HG02571 (cell line): ENCODE measurements around the gene TSPAN12.
"Not testable (repeated sequence)": the region's sequence is repeated elsewhere in the genome, so short reads cannot be mapped to it uniquely, and the experiment has no call there.

Experiments used
- ATAC-seq: cut with Tn5 transposase; IDR thresholded peaks from one replicate; pipeline ENCODE4 v1.9.1; 2021; ENCODE audit warnings: mild to moderate bottlenecking, moderate library complexity; ENCODE audit not compliant: unreplicated experiment

The TSPAN12 gene, protein sequence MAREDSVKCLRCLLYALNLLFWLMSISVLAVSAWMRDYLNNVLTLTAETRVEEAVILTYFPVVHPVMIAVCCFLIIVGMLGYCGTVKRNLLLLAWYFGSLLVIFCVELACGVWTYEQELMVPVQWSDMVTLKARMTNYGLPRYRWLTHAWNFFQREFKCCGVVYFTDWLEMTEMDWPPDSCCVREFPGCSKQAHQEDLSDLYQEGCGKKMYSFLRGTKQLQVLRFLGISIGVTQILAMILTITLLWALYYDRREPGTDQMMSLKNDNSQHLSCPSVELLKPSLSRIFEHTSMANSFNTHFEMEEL

DNA sequence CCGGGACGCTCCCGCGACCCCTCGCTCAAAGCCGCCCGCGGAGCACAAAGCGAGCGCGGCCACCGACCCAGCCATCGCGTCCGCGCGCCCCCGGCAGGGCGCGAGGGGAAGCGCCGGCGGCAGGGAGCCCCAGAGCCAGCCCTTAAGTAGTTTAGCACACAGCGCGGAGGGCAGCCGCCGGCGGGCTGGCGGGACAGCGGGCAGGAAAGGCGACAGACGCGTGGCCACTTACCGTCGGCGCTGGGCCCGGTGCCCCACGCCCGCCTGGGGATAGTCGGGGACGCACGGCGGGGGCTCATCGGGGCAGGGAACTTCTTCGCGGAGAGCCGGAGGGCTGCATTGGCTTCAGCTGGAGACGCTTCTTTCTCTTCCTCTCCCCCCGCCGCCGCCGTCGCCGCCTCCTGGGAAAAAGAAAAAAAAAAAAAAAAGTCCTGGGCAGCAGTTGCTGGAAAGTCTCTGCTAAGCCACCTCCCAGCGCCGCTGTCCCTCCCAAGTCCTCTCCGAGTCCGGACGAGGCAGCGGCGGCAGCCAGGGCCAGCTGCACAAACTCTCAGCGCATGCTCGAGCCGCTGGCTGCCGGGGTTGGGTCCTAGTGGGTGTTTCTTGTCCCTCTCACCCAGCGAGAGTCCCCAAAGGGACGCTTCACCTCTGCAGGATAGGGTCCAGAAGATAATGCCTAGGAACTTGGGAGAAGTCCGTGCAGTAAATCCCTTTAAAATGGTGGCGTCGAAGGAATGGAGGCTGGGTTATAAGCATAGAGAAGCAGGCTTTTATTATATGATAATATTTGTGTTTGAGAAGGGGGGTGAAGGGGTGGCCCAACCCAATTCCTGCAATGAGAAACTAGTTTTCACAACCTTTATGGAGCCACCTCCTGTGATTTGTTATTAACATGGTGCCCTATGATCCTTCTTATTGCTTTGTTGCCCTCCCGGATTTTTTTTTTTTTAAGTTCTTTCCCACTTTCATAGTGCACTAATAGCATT is at the start of gene TSPAN12:
TSPAN12 (minus strand) TSS at position 557 of the 986 bp plus-strand sequence. CDS start 1,381 bp downstream, outside the sequence.
- ATAC-seq = peak; percentile 85

DNA sequence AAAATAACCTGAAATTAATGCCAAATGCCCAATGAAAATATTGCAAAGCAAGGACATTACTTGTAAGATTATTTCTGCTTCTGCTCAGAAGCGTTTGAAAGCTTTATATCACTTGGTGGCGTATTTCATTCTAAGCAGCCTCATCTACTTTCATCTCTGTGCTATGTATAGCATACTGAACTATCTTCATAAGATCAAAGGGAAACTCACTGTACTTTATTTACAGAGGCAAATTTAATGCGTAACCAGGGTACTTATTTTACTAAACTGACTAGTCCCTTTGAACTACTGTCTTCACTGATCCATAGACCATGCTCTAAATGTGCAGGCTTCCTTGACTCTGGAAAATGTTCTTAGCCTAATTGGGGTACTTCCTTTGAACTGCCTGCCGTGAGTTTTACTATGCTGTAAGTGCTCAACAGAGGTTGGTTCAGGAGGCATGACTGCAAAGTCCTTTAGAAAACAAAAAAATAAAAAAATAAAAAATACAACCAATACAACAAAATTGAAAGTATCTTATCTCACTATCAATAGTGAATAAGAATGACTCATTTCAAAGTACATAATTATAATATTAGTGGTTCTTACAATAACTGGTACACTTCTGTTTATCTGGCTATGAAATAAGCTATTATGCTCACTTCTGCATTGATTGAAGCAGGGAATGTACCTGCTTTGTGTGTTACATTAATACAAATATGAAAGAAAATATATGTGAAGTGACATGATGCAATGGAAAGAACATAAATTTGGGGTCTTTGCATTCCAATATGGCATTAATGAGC is 41.0 kb upstream of the TSPAN12 start:
- ATAC-seq = no peak

DNA sequence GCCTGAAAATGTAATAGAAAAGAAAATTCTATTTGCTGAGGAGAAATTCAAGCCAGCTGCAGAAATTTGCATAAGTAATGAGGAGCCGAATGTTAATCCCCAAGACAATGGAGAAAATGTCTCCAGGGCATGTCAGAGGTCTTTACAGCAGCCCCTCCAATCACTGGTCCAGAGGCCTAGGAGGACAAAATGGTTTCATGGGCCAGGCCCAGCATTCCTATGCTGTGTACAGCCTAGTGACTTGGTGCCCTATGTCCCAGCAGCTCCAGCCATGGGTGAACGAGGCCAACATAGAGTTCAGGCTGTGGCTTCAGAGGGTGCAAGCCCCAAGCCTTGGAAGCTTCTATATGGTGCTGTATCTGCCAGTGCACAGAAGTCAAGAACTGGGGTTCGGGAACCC is 37.3 kb upstream of the TSPAN12 start:
- ATAC-seq = not testable (repeated sequence)

DNA sequence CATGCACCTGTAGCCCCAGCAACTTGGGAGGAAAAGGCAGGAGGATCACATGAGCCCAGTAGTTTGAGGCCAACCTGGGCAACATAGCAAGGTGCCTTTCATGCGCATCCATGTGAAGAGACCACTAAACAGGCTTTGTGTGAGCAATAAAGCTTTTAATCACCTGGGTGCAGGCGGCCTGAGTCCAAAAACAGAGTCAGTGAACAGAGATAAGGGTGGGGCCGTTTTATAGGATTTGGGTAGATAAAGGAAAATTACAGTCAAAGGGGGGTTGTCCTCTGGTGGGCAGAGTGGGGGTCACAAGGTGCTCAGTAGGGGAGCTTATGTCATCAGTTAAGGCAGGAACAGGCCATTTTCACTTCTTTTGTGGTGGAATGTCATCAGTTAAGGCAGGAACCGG is 27.7 kb upstream of the TSPAN12 start:
- not testable (repeated sequence) for ATAC-seq

DNA sequence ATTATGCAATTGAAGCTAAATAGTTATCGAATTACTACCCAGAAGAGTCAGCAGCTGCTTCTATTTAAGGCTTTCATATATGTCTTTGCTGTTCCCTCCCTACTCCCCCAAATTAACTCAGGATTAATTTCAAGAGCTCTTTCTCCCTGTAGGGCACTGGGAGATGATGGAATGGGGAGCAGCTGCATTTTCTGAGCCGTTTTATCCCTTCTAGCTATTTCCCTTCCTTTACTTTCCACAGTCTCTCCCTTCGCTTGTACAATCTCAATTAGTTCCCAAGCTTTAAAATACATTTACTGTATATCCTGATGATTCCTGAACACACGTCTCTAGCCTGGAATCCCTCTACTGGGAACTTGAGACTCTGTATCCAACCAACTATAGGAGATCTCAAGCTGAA is 19.8 kb upstream of the TSPAN12 start:
- ATAC-seq = no peak

DNA sequence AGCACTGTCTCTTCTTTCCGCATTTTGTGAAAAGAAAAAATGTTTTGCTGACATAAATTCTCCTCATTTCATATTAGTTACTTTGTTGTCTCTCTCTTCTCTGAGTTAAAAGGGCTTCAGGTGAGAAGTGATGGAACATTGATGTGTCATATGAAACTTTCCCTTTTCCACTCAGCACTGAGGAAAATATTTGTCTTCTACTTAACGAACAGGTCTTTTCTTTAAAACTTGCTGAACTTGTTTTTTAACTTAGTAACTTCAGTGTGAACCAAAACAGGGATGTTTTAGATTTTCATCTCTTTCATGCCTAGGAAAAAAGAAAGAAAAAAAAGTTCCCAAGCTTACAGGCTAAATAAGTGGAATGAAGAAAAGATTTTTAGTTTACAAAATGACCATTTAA is 19.0 kb upstream of the TSPAN12 start:
- ATAC-seq = no peak

DNA sequence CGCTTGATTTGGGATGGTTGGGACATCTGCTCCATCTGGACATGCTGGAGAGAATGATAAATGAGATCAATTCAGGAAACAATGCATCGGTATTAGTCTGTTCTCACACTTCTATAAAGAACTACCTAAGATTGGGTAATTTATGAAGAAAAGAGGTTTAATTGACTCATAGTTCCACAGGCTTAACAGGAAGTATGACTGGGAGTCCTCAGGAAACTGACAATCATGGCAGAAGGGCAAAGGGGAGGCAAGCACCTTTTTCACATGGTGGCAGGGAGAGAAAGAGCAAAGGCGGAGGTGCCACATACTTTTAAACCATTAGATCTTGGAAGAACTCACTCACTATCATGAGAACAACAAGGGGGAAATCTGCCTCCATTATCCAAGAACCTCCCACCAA is 16.8 kb upstream of the TSPAN12 start:
- ATAC-seq = no peak

DNA sequence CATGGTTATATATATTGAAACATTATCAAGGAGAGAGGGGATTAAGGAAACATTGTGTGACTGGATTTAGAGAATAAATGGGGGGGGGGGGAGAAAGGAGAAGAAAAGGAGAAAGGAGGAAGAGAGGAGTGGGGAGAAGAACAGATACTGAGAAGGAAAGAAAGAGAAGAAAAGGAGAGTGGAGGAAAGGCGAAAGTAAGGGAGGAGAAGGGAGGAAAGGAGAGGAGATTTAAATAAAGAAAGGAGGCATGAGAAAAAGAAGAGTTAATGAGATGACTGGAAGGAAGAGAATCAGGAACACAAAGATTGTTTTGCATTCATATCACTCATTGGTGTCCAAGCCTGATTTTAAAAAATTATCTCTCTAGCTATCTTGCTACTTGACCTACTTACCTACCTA is 16.1 kb upstream of the TSPAN12 start:
- no peak for ATAC-seq

DNA sequence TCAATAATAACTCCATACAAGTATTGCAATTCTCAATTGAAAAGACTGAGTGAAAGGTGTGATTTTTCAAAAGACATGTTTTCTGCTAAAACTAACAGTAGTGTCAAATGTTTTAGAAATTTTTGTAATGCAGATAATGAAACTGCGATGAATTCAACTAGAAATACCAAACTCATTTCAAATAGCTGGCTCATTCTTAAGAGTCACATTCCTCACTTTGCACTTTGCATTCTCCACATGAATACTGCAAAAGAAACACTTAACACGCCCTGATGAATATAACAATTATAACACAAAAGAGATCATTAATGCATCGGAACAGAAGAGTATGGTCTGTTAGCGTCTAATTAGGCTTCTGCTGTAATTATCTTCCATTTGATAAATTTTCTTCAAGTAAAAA is 15.5 kb upstream of the TSPAN12 start:
- no peak for ATAC-seq

DNA sequence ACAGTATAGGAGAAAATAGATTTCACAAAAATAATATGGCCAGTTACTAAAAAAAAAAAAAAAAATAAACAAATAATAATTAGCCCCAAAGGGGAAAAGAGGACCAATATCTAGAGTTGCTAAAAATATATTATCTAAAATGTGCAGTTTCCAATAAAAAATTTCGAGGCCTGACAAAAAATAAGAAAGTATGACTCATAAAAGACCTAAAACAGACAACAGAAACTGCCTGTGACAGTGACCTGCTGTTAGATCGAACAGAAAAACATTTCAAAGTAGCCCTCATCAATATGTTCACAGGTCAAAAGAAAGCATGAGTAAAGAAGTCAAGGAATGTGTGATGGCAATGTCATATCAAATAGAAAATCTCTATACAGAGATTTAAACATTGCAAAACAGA is 11.8 kb upstream of the TSPAN12 start:
- ATAC-seq = peak; percentile 48

DNA sequence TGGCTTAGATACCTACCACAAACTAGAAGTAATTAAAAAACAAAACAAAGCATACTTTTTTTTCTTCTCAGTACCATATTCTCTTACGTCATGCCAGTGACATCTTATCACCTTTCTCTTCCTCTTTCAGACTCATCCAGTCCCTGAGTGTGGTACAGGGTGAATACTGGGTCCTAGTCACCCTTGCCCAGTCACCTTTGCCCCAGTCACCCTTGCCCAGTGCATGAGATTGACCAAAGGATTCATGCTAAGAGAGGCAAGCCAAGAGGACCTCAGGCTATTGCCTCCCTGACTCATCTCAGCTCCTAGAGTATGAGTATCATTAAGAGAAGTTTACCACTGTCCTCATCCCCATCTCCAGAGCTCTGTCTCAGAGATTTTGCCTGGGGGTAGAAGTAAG is 10.0 kb upstream of the TSPAN12 start:
- ATAC-seq = peak; percentile 62

DNA sequence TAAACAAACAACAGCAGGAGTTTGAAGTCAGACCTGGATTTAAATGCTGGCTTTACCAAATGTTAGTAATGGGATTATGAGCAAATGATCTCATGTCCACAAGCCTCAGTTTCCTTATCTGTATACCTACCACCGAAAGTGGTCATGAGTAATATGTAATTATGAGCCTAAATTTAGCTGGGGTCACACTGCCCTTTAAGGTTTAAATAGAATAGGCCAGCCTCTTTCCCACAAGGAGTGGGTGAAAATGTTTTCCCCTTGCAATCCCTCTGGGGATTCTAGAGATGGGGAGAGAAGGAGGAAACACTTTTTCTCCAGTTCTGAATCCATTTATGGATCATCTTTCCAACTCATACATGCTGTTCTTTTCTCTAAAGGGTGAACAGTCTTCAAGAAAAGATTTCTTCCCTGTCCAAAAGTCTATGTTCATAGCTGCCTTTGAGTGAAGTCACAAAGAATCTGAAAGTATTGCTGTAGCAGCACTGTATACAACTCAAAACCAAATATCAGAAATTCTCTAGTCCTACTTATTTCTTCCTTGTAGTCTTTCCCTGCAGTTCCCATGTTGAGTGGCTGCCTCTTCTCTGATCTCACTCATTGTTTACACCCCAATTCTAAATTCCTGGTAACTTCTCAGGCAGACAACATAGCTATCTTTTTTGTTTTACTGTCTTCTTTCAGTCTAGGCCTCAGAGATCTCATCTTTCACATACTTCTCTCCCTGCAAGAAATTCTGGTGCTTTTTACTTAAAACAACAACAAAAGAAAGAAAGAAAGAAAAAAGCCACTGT is 7.4 kb upstream of the TSPAN12 start:
- ATAC-seq = no peak

DNA sequence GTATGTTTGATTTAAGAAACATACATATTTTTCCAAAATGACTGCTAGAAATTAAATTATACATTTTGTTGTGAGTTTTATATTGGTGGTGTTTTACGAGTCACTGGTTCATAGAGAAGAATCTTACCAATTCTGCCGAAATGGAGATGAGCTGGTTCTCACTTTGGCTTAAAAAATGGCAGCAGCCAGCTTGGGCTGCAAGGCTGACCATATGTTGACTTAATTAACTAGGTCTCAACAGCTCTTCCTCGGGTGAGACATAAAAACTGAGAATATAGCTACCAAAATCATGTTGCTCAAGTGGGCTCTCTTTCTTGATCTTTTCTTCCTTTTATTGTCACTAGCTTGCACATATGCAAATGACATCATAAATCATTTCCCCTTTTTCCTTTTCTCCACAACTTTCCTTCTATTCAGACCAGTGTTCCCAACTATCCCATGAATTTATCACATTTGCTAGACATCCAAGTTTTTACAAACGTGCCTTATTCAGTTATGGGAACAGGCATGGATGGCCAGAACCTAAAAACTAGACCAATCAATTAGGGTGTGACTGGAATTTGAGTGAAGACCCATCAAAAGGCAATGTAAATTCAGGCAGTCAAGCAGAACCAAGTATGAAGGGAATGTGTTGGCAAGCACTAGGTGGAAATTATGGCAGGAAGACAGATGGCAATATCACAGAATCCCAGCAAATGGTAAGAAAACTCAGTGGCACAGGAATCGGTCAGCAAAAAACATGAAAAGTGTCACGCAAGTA is 6.4 kb upstream of the TSPAN12 start:
- ATAC-seq = no peak

DNA sequence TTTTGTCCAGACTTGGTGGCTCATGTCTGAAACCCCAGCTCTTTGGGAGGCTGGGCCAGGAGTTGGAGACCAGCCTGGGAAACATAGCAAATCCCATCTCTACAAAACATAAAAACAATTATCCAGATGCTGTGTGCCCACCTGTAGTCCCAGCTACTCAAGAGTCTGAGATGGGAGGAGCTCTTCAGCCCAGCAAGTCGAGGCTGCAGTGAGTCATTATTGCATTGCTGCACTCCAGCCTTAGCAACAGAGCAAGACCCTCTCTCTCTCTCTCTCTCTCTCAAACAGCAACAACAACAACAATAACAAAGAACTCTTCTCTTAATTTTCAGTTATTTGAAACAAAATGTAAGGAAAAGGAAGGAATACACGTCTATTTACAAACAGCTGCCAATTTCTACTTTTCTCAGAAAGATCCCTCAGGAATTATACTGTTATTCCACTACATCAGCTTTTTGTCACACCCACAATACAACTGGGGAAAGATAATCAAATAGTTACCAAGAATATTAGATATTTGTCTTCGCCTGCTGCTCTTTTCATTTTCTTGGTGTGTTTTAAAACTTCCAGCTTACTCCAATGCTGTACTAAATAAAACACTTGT is 5.1 kb upstream of the TSPAN12 start:
- no peak for ATAC-seq

DNA sequence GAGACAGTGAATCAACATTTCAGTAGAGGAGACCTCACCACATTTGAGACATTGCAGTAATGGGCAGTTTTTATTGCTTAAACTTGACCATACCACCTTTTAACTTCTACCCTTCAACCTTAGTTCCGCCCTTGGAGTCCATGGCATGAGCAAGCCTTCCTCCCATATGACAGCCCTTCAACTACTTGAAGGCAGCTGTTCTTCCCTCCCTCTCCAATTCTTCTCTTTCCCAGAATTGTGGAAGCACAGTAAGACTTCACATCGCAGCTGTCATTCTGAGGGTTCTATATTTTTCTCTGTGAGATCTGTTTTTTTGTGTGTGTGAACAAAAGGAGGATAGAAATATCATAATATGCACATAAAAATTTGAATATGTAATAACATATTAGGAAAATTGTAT is 2.2 kb upstream of the TSPAN12 start:
- no peak for ATAC-seq

DNA sequence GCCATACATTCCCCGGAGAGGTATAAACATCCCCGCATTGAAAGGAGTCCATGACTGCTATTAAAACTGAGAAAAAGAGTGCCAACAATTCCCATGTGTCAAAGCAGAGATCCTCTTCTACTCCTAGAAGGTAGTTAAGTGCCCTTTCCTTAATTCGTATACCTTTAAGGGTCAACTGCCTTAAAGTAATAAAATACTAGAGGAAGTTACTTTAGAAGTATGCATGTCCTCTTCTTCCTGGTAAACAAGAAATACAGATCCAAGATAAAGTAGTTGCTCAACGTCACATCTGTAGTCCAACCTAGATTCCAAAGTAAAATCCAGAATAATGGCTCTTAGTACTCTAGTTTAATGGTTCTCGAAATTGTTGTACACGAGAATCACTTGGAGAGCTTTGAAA is 1.5 kb upstream of the TSPAN12 start:
- no peak for ATAC-seq

DNA sequence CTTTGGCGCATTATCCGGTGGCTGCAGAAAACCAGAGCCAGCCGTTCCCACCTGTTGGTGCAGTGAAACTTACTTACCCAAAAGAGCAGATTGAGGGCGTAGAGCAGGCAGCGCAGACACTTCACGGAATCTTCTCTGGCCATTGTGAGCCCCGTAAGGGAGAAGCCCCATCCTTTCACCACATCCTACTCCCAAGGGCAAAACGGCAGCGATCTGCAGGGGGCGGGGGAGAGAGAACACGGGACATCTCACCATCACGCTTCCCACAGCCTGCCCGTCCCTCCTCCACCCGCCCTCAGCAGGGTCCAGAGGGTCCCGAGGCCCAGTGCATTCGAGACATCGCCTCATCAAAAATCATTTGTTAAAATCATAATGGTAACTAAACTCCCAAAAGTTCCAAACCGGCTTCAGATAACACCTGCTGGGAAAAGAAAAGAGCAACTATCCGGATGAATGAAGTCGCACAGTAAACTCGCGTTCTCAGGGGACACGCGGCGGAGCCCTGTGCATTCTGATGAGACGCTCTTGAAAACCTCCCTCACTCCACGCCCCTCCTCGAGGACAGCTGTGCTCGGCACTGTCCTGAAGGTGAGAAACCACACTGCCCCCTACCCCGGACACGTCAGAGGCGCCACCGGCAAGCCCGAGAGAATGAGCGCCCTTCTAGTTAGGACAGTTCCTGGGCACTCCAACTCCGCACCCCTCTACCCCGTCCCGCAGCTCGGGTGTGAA is 1.2 kb downstream of the TSPAN12 start:
- peak; percentile 65 for ATAC-seq

DNA sequence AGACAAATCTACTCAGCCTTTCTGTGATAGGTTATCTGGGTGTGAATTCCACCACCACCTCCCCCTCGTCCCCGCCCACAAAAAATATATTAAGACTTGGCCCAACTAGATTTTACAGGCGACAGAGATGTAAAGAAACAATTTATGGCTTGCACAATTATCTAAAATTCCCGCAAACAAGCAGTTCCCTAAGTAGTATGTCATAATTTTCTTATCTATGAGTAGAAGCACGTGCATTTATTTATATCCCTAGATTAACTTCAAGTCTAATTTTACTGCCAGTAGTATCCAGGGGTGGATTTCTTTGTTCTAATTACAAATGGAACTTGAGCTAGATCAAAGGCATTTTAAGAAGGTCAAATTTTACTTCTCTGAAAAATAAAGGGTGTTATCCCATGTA is 1.7 kb downstream of the TSPAN12 start:
- no peak for ATAC-seq

DNA sequence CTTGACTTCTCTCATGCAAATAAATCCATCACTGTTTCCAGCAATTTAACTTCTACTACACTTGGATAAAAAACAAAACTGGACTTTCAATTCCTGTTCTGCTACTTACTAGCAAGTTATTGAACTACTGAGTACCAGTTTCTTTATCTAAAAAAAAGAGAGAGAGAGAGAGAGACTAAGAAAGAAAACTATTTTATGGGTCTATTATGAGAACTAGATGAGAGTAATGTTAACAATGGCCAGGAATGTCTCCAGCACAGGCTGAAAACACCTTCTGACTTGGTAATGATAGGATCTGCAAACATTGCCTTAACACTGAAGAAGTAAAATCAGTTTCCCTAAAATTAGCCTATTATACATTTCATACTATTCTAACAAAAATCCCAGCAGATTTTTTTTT is 5.2 kb downstream of the TSPAN12 start:
- ATAC-seq = no peak
